ENCODE measurements around the gene SASH1. TPM values are rescaled to one million over a fixed set of nuclear protein-coding genes. Genes with fewer than 3 reads are reported as not detected.

SASH1 gene
- total RNA-seq, 1 experiment from 2014 or later = 42.0 TPM

DNA sequence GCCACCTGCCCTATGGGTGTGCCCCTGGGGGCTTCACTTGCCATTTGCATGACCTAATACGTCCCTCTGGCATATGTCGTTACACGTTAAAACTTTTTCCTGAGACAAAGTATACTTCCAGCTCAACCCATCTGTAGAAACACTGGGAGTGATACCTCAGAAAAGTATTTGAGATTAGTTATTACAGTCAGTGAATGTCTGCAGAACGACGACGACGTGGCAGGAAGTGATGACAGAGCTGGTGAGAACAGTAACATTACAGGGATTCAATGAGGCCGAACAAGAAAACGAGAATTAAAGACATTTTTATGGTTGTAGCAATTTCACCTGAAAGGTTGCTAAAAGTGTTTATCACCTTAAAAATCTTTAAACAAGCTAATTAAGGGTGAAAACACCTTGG is 40.2 kb downstream of the SASH1 start:
- Histone ChIP-seq H3K27me3 (replicated peaks; ENCODE audit: control insufficient read depth, insufficient read depth, low read length) (no peaks in the 10 kb centered on the region), H3K9me3 (no peaks in the 10 kb centered on the region), H3K4me1 (no peaks in the 10 kb centered on the region), H3K4me3 (ENCODE audit: low read depth, low read length) (no peak overlapping the region), H3K36me3 (ENCODE audit: control insufficient read depth, insufficient read depth, low read length) (no peaks in the 10 kb centered on the region)
- no peaks in the 10 kb centered on the region for H3K36me3 Mint-ChIP-seq (ENCODE audit: insufficient read depth, unreplicated experiment)
- no peaks in the 10 kb centered on the region for H3K9me3 Mint-ChIP-seq (ENCODE audit: unreplicated experiment)
- intact Hi-C loops (cut with micrococcal nuclease; ENCODE audit: unreplicated experiment) = no loop called here
- H3K4me1 Mint-ChIP-seq (ENCODE audit: low read depth, unreplicated experiment) = peaks cover 8% of the 10 kb centered on the region
- H3K27me3 Mint-ChIP-seq (ENCODE audit: insufficient read depth, unreplicated experiment) = no peaks in the 10 kb centered on the region
- H3K4me3 Mint-ChIP-seq (ENCODE audit: unreplicated experiment) = no peak overlapping the region
- DNase-seq = no peak
- POLR2A ChIA-PET = no interaction called here
- TF ChIP-seq, protein P1, sequence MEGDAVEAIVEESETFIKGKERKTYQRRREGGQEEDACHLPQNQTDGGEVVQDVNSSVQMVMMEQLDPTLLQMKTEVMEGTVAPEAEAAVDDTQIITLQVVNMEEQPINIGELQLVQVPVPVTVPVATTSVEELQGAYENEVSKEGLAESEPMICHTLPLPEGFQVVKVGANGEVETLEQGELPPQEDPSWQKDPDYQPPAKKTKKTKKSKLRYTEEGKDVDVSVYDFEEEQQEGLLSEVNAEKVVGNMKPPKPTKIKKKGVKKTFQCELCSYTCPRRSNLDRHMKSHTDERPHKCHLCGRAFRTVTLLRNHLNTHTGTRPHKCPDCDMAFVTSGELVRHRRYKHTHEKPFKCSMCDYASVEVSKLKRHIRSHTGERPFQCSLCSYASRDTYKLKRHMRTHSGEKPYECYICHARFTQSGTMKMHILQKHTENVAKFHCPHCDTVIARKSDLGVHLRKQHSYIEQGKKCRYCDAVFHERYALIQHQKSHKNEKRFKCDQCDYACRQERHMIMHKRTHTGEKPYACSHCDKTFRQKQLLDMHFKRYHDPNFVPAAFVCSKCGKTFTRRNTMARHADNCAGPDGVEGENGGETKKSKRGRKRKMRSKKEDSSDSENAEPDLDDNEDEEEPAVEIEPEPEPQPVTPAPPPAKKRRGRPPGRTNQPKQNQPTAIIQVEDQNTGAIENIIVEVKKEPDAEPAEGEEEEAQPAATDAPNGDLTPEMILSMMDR (IDR thresholded peaks at IDR 0.05; ENCODE audit: insufficient read depth in 1 of 2, low read depth in 1 of 2, low read length in 1 of 2, severe bottlenecking in 1 of 2, unreplicated experiment in 1 of 2) = no peak
- CTCF ChIA-PET = no interaction called here
- no peak overlapping the region for H3K27ac Mint-ChIP-seq (ENCODE audit: unreplicated experiment)
- BruUV-seq (replicated peaks) = no TSS peak

DNA sequence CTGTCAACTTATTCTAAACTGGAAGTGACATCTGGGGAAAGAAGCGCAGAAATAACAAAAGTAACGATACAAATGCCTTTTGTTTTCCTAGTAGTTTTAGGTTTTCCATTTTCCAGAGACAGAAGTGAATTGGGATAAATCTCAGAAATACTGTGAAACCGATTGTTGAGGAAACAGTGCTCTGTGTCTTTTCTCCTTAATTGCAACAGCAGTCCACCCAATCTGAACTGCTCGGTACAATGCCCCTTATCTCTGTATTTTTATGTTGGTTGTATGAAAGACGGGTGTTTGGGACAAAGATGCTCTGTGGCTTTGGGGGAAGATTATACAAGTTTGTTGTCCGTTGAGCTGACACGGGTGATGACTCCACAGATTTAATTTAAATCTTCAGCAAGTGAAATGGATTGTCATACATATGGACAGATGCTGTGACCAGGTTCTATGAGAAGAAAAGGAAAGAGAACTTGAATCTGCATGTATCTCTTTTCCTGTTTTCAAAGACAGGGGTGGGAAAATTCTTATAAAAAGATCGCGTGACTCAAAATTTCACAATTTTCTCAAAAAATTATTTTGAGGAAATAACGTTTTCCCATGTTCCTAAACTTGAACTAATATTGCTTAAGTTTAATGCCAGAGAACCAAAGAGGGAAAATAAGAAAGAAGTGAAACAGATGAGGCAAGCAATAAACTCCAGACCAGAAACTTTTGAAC is 41.2 kb downstream of the SASH1 start:
- Mint-ChIP-seq H3K27me3 (ENCODE audit: insufficient read depth, unreplicated experiment) (no peaks in the 10 kb centered on the region), H3K4me3 (ENCODE audit: unreplicated experiment) (no peak overlapping the region), H3K4me1 (ENCODE audit: low read depth, unreplicated experiment) (peaks cover 11% of the 10 kb centered on the region), H3K27ac (ENCODE audit: unreplicated experiment) (no peak overlapping the region), H3K9me3 (ENCODE audit: unreplicated experiment) (no peaks in the 10 kb centered on the region), H3K36me3 (ENCODE audit: insufficient read depth, unreplicated experiment) (no peaks in the 10 kb centered on the region)
- no peaks in the 10 kb centered on the region for H3K27me3 ChIP-seq (replicated peaks; ENCODE audit: control insufficient read depth, insufficient read depth, low read length)
- H3K4me3 ChIP-seq (ENCODE audit: low read depth, low read length) = no peak overlapping the region
- TF ChIP-seq, protein P1 (IDR thresholded peaks at IDR 0.05; ENCODE audit: insufficient read depth in 1 of 2, low read depth in 1 of 2, low read length in 1 of 2, severe bottlenecking in 1 of 2, unreplicated experiment in 1 of 2) = no peak
- H3K36me3 ChIP-seq (ENCODE audit: control insufficient read depth, insufficient read depth, low read length) = no peaks in the 10 kb centered on the region
- CTCF ChIA-PET = no interaction called here
- H3K9me3 ChIP-seq = no peaks in the 10 kb centered on the region
- BruUV-seq (replicated peaks) = no TSS peak
- POLR2A ChIA-PET = no interaction called here
- no peak for DNase-seq
- H3K4me1 ChIP-seq = no peaks in the 10 kb centered on the region
- intact Hi-C loops (cut with micrococcal nuclease; ENCODE audit: unreplicated experiment) = no loop called here

DNA sequence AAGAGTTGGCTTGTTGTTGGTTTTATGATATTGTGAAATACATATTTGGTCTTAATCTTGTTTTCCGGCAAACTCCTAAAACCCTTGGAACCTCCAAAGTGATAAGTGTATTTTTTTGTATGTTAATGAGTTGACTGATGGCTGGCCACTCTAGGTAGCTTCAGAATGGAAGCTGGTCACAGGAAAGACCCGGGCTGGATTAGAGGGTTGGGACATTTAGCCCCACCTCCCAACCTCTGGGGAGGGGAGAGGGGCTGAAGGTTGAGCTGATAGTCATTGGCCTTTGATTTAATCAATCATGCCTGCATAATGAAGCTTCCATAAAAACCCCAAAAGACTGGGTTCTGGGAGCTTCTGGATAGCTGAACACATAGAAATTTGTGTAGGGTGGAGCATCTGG is 42.7 kb downstream of the SASH1 start:
- H3K4me3 ChIP-seq (ENCODE audit: low read depth, low read length) = no peak overlapping the region
- no peaks in the 10 kb centered on the region for H3K36me3 ChIP-seq (ENCODE audit: control insufficient read depth, insufficient read depth, low read length)
- no peak for DNase-seq
- no peak overlapping the region for H3K4me3 Mint-ChIP-seq (ENCODE audit: unreplicated experiment)
- BruUV-seq (replicated peaks) = no TSS peak
- TF ChIP-seq, protein P1 (IDR thresholded peaks at IDR 0.05; ENCODE audit: insufficient read depth in 1 of 2, low read depth in 1 of 2, low read length in 1 of 2, severe bottlenecking in 1 of 2, unreplicated experiment in 1 of 2) = no peak
- H3K4me1 ChIP-seq = no peaks in the 10 kb centered on the region
- no peaks in the 10 kb centered on the region for H3K27me3 ChIP-seq (replicated peaks; ENCODE audit: control insufficient read depth, insufficient read depth, low read length)
- H3K9me3 Mint-ChIP-seq (ENCODE audit: unreplicated experiment) = no peaks in the 10 kb centered on the region
- ChIA-PET CTCF (interaction anchor here (0.5 kb wide), 1 partner anchor 15 kb away, joined by 3 read pairs; no protein-coding TSS in a partner anchor), POLR2A (no interaction called here)
- peaks cover 8% of the 10 kb centered on the region for H3K36me3 Mint-ChIP-seq (ENCODE audit: insufficient read depth, unreplicated experiment)
- H3K27ac Mint-ChIP-seq (ENCODE audit: unreplicated experiment) = no peak overlapping the region
- H3K4me1 Mint-ChIP-seq (ENCODE audit: low read depth, unreplicated experiment) = peaks cover 6% of the 10 kb centered on the region
- H3K27me3 Mint-ChIP-seq (ENCODE audit: insufficient read depth, unreplicated experiment) = no peaks in the 10 kb centered on the region
- no peaks in the 10 kb centered on the region for H3K9me3 ChIP-seq
- intact Hi-C loops (cut with micrococcal nuclease; ENCODE audit: unreplicated experiment) = no loop called here
